GM12892 (cell line): ENCODE results near the gene ING1.

Source experiments
- POLR2A ChIP-seq: IDR thresholded peaks from 2 replicates; pipeline ENCODE4 v1.6.1; 2011; ENCODE audit warnings: low read depth, low read length, control low read depth
- POLR2AphosphoS5 ChIP-seq: IDR thresholded peaks from 2 replicates; pipeline ENCODE4 v1.6.1; 2011; ENCODE audit warnings: low read depth, low read length, control low read depth
- TAF1 ChIP-seq: IDR thresholded peaks from 2 replicates; pipeline ENCODE4 v1.6.1; 2011; ENCODE audit warnings: low read depth, mild to moderate bottlenecking, control low read depth, low read length, borderline replicate concordance

- TF ChIP-seq POLR2AphosphoS5, result no peak
- no peak for TF ChIP-seq TAF1
- no peak for TF ChIP-seq POLR2A
Measured at GRCh38 chr13:110697842-110698241, 15.7 kb upstream of the ING1 start.
